ENCODE data around the gene BTBD6. TPM values are rescaled to one million over a fixed set of nuclear protein-coding genes. Genes with fewer than 3 reads are reported as not detected.

Gene BTBD6
- total RNA-seq, 1 donor: 42.7 TPM

Other genes starting within 250 kb of the BTBD6 start
- gene CDCA4, start 227.4 kb upstream of the BTBD6 start, total RNA-seq: 22.2 and 22.5 TPM in 2 replicates
- under 0.01 TPM in 1 of 2 replicates, not detected in the other for gene GPR132, start 183.1 kb upstream of the BTBD6 start, total RNA-seq
- gene JAG2, start 79.8 kb upstream of the BTBD6 start, total RNA-seq: 0.86 and 1.9 TPM in 2 replicates
- 17.7 and 20.0 TPM in 2 replicates for gene NUDT14, start 67.2 kb upstream of the BTBD6 start, total RNA-seq
- 32.8 and 41.2 TPM in 2 replicates for gene BRF1, start 52.5 kb downstream of the BTBD6 start, total RNA-seq
- 35.0 and 50.3 TPM in 2 replicates for gene PACS2, start 66.2 kb downstream of the BTBD6 start, total RNA-seq
- gene TEX22, start 150.0 kb downstream of the BTBD6 start, total RNA-seq: under 0.01 and 0.32 TPM in 2 replicates
- gene MTA1, start 171.3 kb downstream of the BTBD6 start, total RNA-seq: 38.0 and 52.7 TPM in 2 replicates
- 8.6 and 18.0 TPM in 2 replicates for gene CRIP2, start 226.3 kb downstream of the BTBD6 start, total RNA-seq
- 1.3 and 2.6 TPM in 2 replicates for gene CRIP1, start 238.4 kb downstream of the BTBD6 start, total RNA-seq
- 7.3 and 8.4 TPM in 2 replicates for gene TEDC1, start 242.7 kb downstream of the BTBD6 start, total RNA-seq

All from fibroblast of villous mesenchyme (primary cell).